MCF 10A (cell line): ENCODE data around the gene RSPO1. TPM values are rescaled to one million over a fixed set of nuclear protein-coding genes. Genes with fewer than 3 reads are reported as not detected.

Source experiments
- BruUV-seq: library from RNA; stranded (reverse); fragments of 400-500 nt; replicated peaks from 2 replicates; lab custom pipeline; 2021; lab: Mats Ljungman, UMichigan
- CTCF ChIA-PET: fragments of 300-600 bp; sonication (Branson Sonifier 250); formaldehyde crosslinking; extraction: SDS; loops from one replicate; lab custom pipeline; 2021; ENCODE audit warnings: antibody characterized with exemption, inconsistent platforms; lab: Yijun Ruan, JAX
- POLR2A ChIA-PET: fragments of 300-600, 350-650 bp; sonication (Branson Sonifier 250); formaldehyde crosslinking; extraction: SDS; loops from one replicate; lab custom pipeline; 2020; ENCODE audit warnings: antibody characterized with exemption, inconsistent platforms; lab: Yijun Ruan, JAX
- DNase-seq: peaks from one replicate; pipeline ENCODE4 v3.0.0-alpha.2; 2018; ENCODE audit not compliant: unreplicated experiment
- H3K27ac Mint-ChIP-seq: one replicate; pipeline ENCODE4 v1.8.0; 2022; ENCODE audit warnings: mild to moderate bottlenecking, low read depth, mixed read lengths; ENCODE audit not compliant: unreplicated experiment
- H3K27me3 Mint-ChIP-seq: one replicate; pipeline ENCODE4 v1.8.0; 2022; ENCODE audit warnings: mixed read lengths; ENCODE audit not compliant: insufficient read depth, unreplicated experiment
- H3K36me3 Mint-ChIP-seq: one replicate; pipeline ENCODE4 v1.8.0; 2022; ENCODE audit warnings: mild to moderate bottlenecking, moderate library complexity, mixed read lengths; ENCODE audit not compliant: insufficient read depth, unreplicated experiment
- H3K4me1 Mint-ChIP-seq: one replicate; pipeline ENCODE4 v1.8.0; 2022; ENCODE audit warnings: mixed read lengths; ENCODE audit not compliant: insufficient read depth, unreplicated experiment
- H3K4me3 Mint-ChIP-seq: one replicate; pipeline ENCODE4 v1.8.0; 2022; ENCODE audit warnings: mild to moderate bottlenecking, moderate library complexity, mixed read lengths; ENCODE audit not compliant: unreplicated experiment
- H3K9me3 Mint-ChIP-seq: one replicate; pipeline ENCODE4 v1.8.0; 2022; ENCODE audit warnings: mixed read lengths; ENCODE audit not compliant: unreplicated experiment
- CTCF ChIP-seq: fragments of 200-600 bp; IDR thresholded peaks from one replicate; pipeline ENCODE4 v1.8.0; 2022; ENCODE audit warnings: antibody characterized with exemption, mild to moderate bottlenecking; ENCODE audit not compliant: unreplicated experiment
- intact Hi-C: fragments of 100-400 bp; cut with micrococcal nuclease; formaldehyde crosslinking; loops from 2 replicates; pipeline ENCODE4 v1.14.1; 2022
- total RNA-seq: library from RNA; stranded (reverse); gene quantifications from 2 replicates; pipeline ENCODE4 v1.2.3, GENCODE V29; 2022

Gene RSPO1
- total RNA-seq, 1 experiment from 2014 or later: not detected

GRCh38 chr1:37677808-37678207 is 43.1 kb upstream of the RSPO1 start:
- H3K27ac Mint-ChIP-seq: no peak overlapping the region
- no peaks in the 10 kb centered on the region for H3K9me3 Mint-ChIP-seq
- CTCF ChIA-PET: interaction anchor here (1.0 to 14.3 kb wide), 3 partner anchors 11 to 75 kb away, joined by 4 to 271 read pairs (median 12); partner anchors contain the start of gene GNL2
- intact Hi-C loops: no loop called here
- H3K4me3 Mint-ChIP-seq: no peak overlapping the region
- H3K27me3 Mint-ChIP-seq: no peaks in the 10 kb centered on the region
- peaks cover 2% of the 10 kb centered on the region for H3K4me1 Mint-ChIP-seq
- POLR2A ChIA-PET: interaction anchor here (0.9 kb wide), 1 partner anchor 59 kb away, joined by 3 read pairs; no protein-coding TSS in a partner anchor
- no TSS peak for BruUV-seq
- no peak for TF ChIP-seq CTCF
- no peak for DNase-seq
- H3K36me3 Mint-ChIP-seq: peaks cover 17% of the 10 kb centered on the region

- Mint-ChIP-seq H3K4me1 (no peaks in the 10 kb centered on the region), H3K27ac (no peak overlapping the region), H3K9me3 (no peaks in the 10 kb centered on the region), H3K4me3 (no peak overlapping the region), H3K36me3 (peaks cover 9% of the 10 kb centered on the region), H3K27me3 (peaks cover under 1% of the 10 kb centered on the region)
- intact Hi-C loops: no loop called here
- no peak for TF ChIP-seq CTCF
- ChIA-PET POLR2A (interaction anchor here (1.1 kb wide), 1 partner anchor 81 kb away, joined by 10 read pairs; the partner anchor contains the start of gene GNL2), CTCF (interaction anchor here (0.5 to 1.6 kb wide), 5 partner anchors 15 to 116 kb away, joined by 3 to 4 read pairs (median 4); partner anchors contain the start of gene CDCA8)
- no TSS peak for BruUV-seq
- DNase-seq: no peak
These were observed 42.4 kb upstream of the RSPO1 start for GRCh38 chr1:37677143-37677439.

- no peak for DNase-seq
- POLR2A ChIA-PET: interaction anchor here (1.1 kb wide), 1 partner anchor 81 kb away, joined by 10 read pairs; the partner anchor contains the start of gene GNL2
- peaks cover 4% of the 10 kb centered on the region for H3K36me3 Mint-ChIP-seq
- CTCF ChIA-PET: interaction anchor here (0.5 to 1.6 kb wide), 6 partner anchors 16 to 116 kb away, joined by 3 to 4 read pairs (median 4); partner anchors contain the start of gene CDCA8
- intact Hi-C loops: no loop called here
- no peak overlapping the region for H3K4me3 Mint-ChIP-seq
- no peaks in the 10 kb centered on the region for H3K4me1 Mint-ChIP-seq
- no peaks in the 10 kb centered on the region for H3K9me3 Mint-ChIP-seq
- H3K27me3 Mint-ChIP-seq: peaks cover 6% of the 10 kb centered on the region
- no TSS peak for BruUV-seq
- TF ChIP-seq CTCF: no peak
- H3K27ac Mint-ChIP-seq: no peak overlapping the region
These were observed 41.8 kb upstream of the RSPO1 start for GRCh38 chr1:37676281-37677142.

- Mint-ChIP-seq H3K9me3 (no peaks in the 10 kb centered on the region), H3K4me3 (no peak overlapping the region), H3K4me1 (no peaks in the 10 kb centered on the region), H3K27ac (no peak overlapping the region), H3K27me3 (peaks cover 12% of the 10 kb centered on the region), H3K36me3 (no peaks in the 10 kb centered on the region)
- intact Hi-C loops: no loop called here
- no peak for TF ChIP-seq CTCF
- POLR2A ChIA-PET: no interaction called here
- CTCF ChIA-PET: interaction anchor here (1.0 to 2.4 kb wide), 3 partner anchors 8 to 202 kb away, joined by 4 to 14 read pairs (median 6); no protein-coding TSS in a partner anchor
- no TSS peak for BruUV-seq
- DNase-seq: no peak
These were observed 39.2 kb upstream of the RSPO1 start for GRCh38 chr1:37673920-37674319.
